K562 (cell line): ENCODE measurements around the gene MAN1A1. TPM values are rescaled to one million over a fixed set of nuclear protein-coding genes. Genes with fewer than 3 reads are reported as not detected.

Source experiments
- CCAR2 ChIP-seq: fragments of 200-400 bp; formaldehyde crosslinking; IDR thresholded peaks from 2 replicates; pipeline ENCODE4 v1.6.1; 2017; ENCODE audit warnings: mild to moderate bottlenecking, low read depth, low read length
- FOXJ2 ChIP-seq: fragments of 200-800 bp; sonication (Bioruptor generic); IDR thresholded peaks from 2 replicates; pipeline ENCODE4 v1.6.1; 2016; ENCODE audit warnings: missing genetic modification characterization, missing compliant biosample characterization
- FOXM1 ChIP-seq, 2 experiments: fragments of 450-650 bp in 1 of 2; sonication (generic) in 1 of 2; formaldehyde crosslinking in 1 of 2; IDR thresholded peaks; 2 replicates each; pipeline versions ENCODE4 v1.6.1 to v1.9.0; 2017 to 2022; ENCODE audit warnings: low read depth in 2 of 2, mild to moderate bottlenecking in 2 of 2, missing genetic modification reagents in 1 of 2, moderate library complexity in 1 of 2
- HMG20A ChIP-seq: fragments of 450-650 bp; formaldehyde crosslinking; conservative IDR thresholded peaks from 2 replicates; pipeline ENCODE4 v1.4.0; 2020; ENCODE audit warnings: mild to moderate bottlenecking, mixed read lengths
- MAZ ChIP-seq, 2 experiments: fragments of 450-650 bp in 1 of 2; sonication (generic) in 1 of 2; formaldehyde crosslinking; IDR thresholded peaks in 1 of 2; conservative IDR thresholded peaks in 1 of 2; 2 replicates each; pipeline versions ENCODE4 v1.4.0 to v1.5.0; 2020; ENCODE audit warnings: mild to moderate bottlenecking in 1 of 2, missing genetic modification reagents in 1 of 2
- MLLT1 ChIP-seq, 2 experiments: fragments of 450-650 bp; IDR thresholded peaks; 2 replicates each; pipeline ENCODE4 v1.6.1; 2016
- MXI1 ChIP-seq: IDR thresholded peaks from 2 replicates; pipeline ENCODE4 v1.6.1; 2011; ENCODE audit warnings: low read depth, mild to moderate bottlenecking, improper control_type of control experiment, low read length
- NONO ChIP-seq, 2 experiments: fragments of 200-400 bp in 1 of 2; fragments of 450-650 bp in 1 of 2; formaldehyde crosslinking in 1 of 2; IDR thresholded peaks; 2 replicates each; pipeline ENCODE4 v1.6.1; 2017; ENCODE audit warnings: low read depth in 2 of 2, mild to moderate bottlenecking in 2 of 2, moderate library complexity in 2 of 2, low read length in 1 of 2
- OTX1 ChIP-seq: fragments of 450-650 bp; formaldehyde crosslinking; IDR thresholded peaks from 2 replicates; pipeline ENCODE4 v1.4.0; 2022; ENCODE audit warnings: mild to moderate bottlenecking
- RBM25 ChIP-seq: fragments of 200-400 bp; formaldehyde crosslinking; IDR thresholded peaks from 2 replicates; pipeline ENCODE4 v1.6.1; 2018; ENCODE audit warnings: low read length, low read depth, moderate library complexity; ENCODE audit not compliant: severe bottlenecking
- SAFB2 ChIP-seq: fragments of 200-400 bp; formaldehyde crosslinking; IDR thresholded peaks from 2 replicates; pipeline ENCODE4 v1.6.1; 2018; ENCODE audit warnings: borderline replicate concordance, low read length, low read depth, moderate library complexity; ENCODE audit not compliant: severe bottlenecking
- SOX6 ChIP-seq: fragments of 450-650 bp; IDR thresholded peaks from 2 replicates; pipeline ENCODE4 v1.6.1; 2014; ENCODE audit warnings: mild to moderate bottlenecking
- SRF ChIP-seq, 2 experiments: fragments of 250-450, 450-650 bp in 1 of 2; sonication (Bioruptor Pico) in 1 of 2; sonication (generic) in 1 of 2; formaldehyde crosslinking; IDR thresholded peaks; 2 replicates each; pipeline versions ENCODE4 v1.5.0 to v1.5.1; 2020 to 2022; ENCODE audit warnings: mild to moderate bottlenecking in 1 of 2, missing genetic modification reagents in 1 of 2
- TCF3 ChIP-seq: sonication (generic); formaldehyde crosslinking; IDR thresholded peaks from 2 replicates; pipeline ENCODE4 v1.4.0; 2020; ENCODE audit warnings: mild to moderate bottlenecking, missing genetic modification reagents
- TFE3 ChIP-seq: fragments of 450-650 bp; formaldehyde crosslinking; IDR thresholded peaks from 2 replicates; pipeline ENCODE4 v1.4.0; 2020; ENCODE audit warnings: mild to moderate bottlenecking, mixed read lengths
- THRB ChIP-seq: fragments of 450-650 bp; formaldehyde crosslinking; conservative IDR thresholded peaks from 2 replicates; pipeline ENCODE4 v1.4.0; 2022; ENCODE audit warnings: mild to moderate bottlenecking, missing genetic modification characterization
- TOE1 ChIP-seq, 2 experiments: fragments of 450-650 bp in 1 of 2; sonication (generic) in 1 of 2; formaldehyde crosslinking in 1 of 2; IDR thresholded peaks; 2 replicates each; pipeline versions ENCODE4 v1.7.1 to v1.8.0; 2016 to 2022; ENCODE audit warnings: borderline replicate concordance in 2 of 2, mild to moderate bottlenecking in 2 of 2, antibody characterized with exemption in 1 of 2, inconsistent platforms in 1 of 2, low read depth in 1 of 2, missing genetic modification reagents in 1 of 2, moderate library complexity in 1 of 2
- ZBTB33 ChIP-seq: sonication (generic); formaldehyde crosslinking; IDR thresholded peaks from 2 replicates; pipeline ENCODE4 v1.8.1; 2023; ENCODE audit warnings: mild to moderate bottlenecking, missing genetic modification reagents
- ZKSCAN8 ChIP-seq: fragments of 200-800 bp; sonication (Bioruptor generic); IDR thresholded peaks from 2 replicates; pipeline ENCODE4 v1.6.1; 2016; ENCODE audit warnings: missing genetic modification characterization, missing compliant biosample characterization
- ZNF184 ChIP-seq: sonication (generic); formaldehyde crosslinking; IDR thresholded peaks from 2 replicates; pipeline ENCODE4 v1.5.0; 2020; ENCODE audit warnings: missing genetic modification reagents
- polyA plus RNA-seq, 8 experiments: library from polyadenylated mRNA; depleted of rRNA in 4 of 8; stranded (reverse) in 5 of 8; unstranded in 3 of 8; fragments of >200 nt; fragmentation: Nextera tagmentation in 2 of 8; fragmentation: Illumina TruSeq in 1 of 8; extraction: Ambion mirVana in 2 of 8; extraction: Trizol in 1 of 8; gene quantifications; 2 replicates each; pipeline versions ENCODE4 v1.2.1 to v1.2.3, GENCODE V29; 2011 to 2014; ENCODE audit warnings: inconsistent platforms in 1 of 8, missing spikeins in 1 of 8
- total RNA-seq, 7 experiments: library from RNA; depleted of rRNA in 6 of 7; stranded (reverse); fragments of >200 nt in 6 of 7; fragmentation: Illumina TruSeq in 2 of 7; extraction: Trizol in 2 of 7; gene quantifications; 2 replicates each; pipeline versions ENCODE4 v1.2.1 to v1.2.3, GENCODE V29; 2011 to 2021; ENCODE audit warnings: low replicate concordance in 1 of 7

The MAN1A1 gene
- total and polyA plus RNA-seq, 9 of the 15 experiments (the other 6 are each of a cell fraction or from before 2014, with no cell fraction given), result 24.5 to 78.4 (median 59.7) TPM

GRCh38 chr6:119311514-119312142, 37.9 kb downstream of the MAN1A1 start (continued):
- no peak for TF ChIP-seq CCAR2
- TF ChIP-seq TFE3 (CRISPR knock-in tag), result no peak
- no peak for TF ChIP-seq HMG20A (CRISPR knock-in tag)
- TF ChIP-seq MAZ (CRISPR knock-in tag; conservative IDR thresholded peaks at IDR 0.05 in 1 of 2, IDR thresholded peaks at IDR 0.05 in 1 of 2), result peak in 1 of 2 experiments; percentile 42; a peak in 1 of 4 replicates
- no peak for TF ChIP-seq RBM25
- peak; percentile 97 for TF ChIP-seq SOX6
- peak in 1 of 2 experiments; percentile 45; a peak in 1 of 4 replicates for TF ChIP-seq SRF (CRISPR knock-in tag; IDR thresholded peaks at IDR 0.05)
- TF ChIP-seq FOXM1 (IDR thresholded peaks at IDR 0.05; ENCODE audit: low read depth), result peak; percentile 89
- no peak for TF ChIP-seq FOXM1 (CRISPR knock-in tag; IDR thresholded peaks at IDR 0.05; ENCODE audit: low read depth)
- TF ChIP-seq TOE1 (IDR thresholded peaks at IDR 0.05; ENCODE audit: borderline replicate concordance), result peak; percentile 47; the same call in 1 of the 2 replicates
- no peak for TF ChIP-seq TOE1 (CRISPR knock-in tag; IDR thresholded peaks at IDR 0.05; ENCODE audit: borderline replicate concordance, low read depth)
- TF ChIP-seq TCF3 (CRISPR knock-in tag), result peak; percentile 96
- peak; percentile 72; the same call in 1 of the 2 replicates for TF ChIP-seq FOXJ2 (tag)
- TF ChIP-seq ZKSCAN8 (CRISPR knock-in tag), result no peak
- TF ChIP-seq MLLT1 (IDR thresholded peaks at IDR 0.05), result peak in 1 of 2 experiments; percentile 94; a peak in 2 of 4 replicates
- peak in 1 of 2 experiments; percentile 80; a peak in 1 of 4 replicates for TF ChIP-seq NONO (IDR thresholded peaks at IDR 0.05; ENCODE audit: low read depth in 2 of 2, low read length in 1 of 2)
- no peak for TF ChIP-seq ZNF184 (CRISPR knock-in tag)
- 0 out of 2 replicates have a peak, but pooled peaks have one; percentile 53 for TF ChIP-seq THRB
- TF ChIP-seq OTX1 (CRISPR knock-in tag), result peak; percentile 90
- TF ChIP-seq SAFB2, result no peak
- no peak for TF ChIP-seq ZBTB33
- TF ChIP-seq MXI1, result peak; percentile 30; the same call in 1 of the 2 replicates
